ENCODE measurements around the gene C9orf50.
"Not testable (repeated sequence)": the region's sequence is repeated elsewhere in the genome, so short reads cannot be mapped to it uniquely, and the experiment has no call there.

The C9orf50 gene

GRCh38 chr9:129609486-129610212, 11.3 kb downstream of the C9orf50 start:
- peak; percentile 83 for DNase-seq

- DNase-seq = no peak
Observed at GRCh38 chr9:129608561-129609481, 12.1 kb downstream of the C9orf50 start.

DNA sequence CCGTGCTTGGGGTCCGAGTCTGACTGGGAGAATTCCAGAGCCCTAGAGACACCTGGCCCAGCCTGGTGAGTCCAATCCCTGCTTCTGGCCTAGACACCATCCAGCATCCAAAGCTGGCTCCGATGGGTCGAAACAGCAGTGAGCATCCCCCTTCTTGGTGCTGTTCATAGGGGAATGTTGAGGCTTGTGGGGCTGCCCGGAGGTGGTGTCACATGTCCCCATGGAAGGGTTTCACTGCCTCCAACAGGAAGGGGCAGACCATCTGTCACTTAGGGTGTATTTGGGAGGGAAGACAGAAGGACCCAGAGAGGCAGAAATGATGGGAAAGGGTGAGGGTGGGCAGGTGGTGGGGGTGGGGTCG, 13.9 kb downstream of the C9orf50 start:
- no peak for DNase-seq

GRCh38 chr9:129606161-129607026, 14.5 kb downstream of the C9orf50 start:
- DNase-seq = no peak

- DNase-seq = peak; percentile 18
Observed at GRCh38 chr9:129604766-129605163, 16.1 kb downstream of the C9orf50 start.

- DNase-seq = no peak
Observed at GRCh38 chr9:129604056-129604765, 16.7 kb downstream of the C9orf50 start.

- DNase-seq = no peak
Observed at GRCh38 chr9:129602598-129603415, 18.1 kb downstream of the C9orf50 start.

DNA sequence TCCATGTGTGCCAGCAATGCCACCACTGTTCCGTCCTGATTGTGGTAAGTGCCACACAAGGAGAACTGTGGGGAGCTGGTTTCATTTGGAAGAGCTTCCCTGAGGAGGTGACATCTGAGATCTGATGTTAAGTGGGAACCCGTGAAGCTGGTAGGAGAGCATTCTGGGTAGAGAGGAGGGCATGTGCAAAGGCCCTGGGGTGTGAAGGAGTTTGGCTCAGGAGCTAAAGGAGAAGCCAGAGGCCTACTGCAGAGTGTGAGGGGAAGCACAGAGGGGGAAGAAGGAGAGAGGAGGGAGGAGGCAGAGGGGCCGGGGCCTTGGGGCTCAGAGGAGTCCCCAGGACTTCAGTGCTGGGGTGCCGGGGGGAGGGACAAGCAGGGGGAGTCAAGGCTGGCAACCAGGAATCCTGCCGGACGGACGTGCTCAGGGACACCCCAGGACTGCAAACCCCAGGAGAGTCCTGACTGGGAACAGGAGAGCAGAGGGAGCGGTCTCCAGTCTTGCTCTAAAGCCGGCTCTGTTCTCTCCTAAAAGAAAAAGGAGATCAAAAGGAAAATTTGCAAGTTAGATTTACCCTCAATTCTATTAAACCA, 19.7 kb downstream of the C9orf50 start:
- DNase-seq = no peak

DNA sequence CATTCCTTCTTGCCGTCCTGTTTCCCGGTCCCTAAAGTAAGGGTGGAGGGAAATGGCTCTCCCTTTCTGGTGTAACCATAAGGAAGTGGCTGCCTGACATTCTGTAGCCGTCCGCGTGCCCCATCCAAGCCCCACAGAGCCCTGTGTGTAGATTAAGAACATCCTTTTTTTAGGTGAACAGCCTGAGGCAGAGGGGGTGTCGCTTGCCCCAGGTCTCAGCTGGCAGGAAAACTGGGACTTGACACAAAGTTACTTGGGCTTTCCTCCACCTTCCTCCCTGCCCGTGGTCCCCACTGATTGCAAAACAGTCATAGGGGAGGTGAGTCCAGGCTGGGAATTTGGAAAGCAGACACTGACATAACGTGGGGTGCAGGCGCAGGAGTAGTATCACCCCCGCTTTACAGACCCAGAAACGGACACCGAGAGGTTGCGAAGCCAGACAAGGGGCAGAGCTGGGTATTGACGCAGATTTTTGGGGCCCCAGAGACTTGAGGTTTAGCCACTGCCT, 22.8 kb downstream of the C9orf50 start:
- DNase-seq = no peak

DNA sequence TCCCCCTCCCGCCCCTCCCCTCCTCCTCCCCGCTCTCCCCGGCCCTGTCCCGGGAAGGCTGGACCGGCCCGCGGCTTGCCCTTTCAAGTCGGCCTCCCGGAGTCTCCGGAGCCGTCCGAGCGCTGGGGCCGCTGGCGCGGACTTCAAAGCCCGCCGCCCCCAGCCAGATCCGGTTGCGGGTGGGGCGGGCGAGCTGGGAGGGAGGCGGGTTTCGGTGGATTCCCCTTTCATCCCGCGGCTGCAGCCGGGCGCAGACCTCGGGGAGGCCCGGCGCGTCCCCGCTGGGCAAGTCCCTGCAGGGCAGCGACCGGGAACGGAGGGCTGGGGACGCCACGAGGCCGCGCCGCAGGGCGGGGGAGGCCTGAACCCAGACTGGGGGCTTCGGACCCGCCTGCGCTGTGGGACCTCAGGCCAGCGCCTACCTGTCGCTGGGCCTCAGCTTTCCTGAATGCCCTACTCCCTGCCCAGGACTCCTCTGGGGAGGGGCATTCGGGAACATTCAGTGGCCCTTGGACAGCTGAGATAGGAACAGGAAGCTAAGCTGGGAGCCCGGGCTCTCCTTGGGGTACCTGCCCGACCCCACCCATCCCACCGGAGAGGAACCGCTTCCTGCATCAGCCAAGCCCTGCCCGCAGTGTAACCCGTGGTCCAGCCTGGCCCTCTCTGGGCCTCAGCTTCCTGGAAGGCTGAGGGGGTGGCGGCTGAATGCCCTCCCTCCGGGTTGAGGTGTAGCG, 23.4 kb downstream of the C9orf50 start:
- DNase-seq = peak; percentile 47

DNA sequence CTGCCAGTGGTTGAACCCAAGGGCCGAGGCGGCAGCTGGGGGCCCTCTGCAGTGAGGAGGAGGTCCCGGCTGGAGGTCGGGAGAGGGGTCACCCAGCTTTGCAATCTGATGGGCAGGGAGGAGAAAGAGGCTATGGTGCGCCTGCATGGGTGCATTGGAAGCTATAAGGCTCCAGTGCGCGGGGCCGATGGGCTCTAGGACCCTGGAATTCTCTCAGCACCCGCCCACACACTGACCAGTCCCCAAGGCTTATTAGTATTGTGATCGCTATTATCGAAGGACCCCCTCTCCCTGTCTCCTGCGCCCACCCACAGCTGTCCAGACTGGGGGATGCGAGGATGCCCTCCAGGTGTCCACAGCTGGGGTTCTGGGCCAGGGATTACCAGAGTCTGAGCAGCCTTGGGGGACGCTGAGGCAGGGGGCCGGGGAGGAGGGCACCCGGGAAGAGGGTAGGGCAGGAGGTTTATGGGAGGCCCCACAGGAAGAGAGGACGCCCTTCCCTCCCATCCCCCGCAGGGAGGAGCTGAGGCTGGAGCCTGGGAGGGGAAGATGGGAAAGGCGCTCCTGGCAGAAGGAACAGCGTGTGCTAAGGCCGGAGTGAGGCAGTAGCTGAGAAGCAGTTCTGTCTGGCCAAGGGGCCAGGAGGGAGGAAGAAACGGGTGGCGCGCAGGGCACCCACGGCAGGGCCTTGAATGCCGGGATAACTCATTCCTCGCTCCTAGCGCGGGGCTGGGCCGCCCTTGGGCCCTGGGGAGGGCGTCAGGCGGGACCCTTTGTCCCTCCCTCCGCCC, 24.2 kb downstream of the C9orf50 start:
- no peak for DNase-seq

DNA sequence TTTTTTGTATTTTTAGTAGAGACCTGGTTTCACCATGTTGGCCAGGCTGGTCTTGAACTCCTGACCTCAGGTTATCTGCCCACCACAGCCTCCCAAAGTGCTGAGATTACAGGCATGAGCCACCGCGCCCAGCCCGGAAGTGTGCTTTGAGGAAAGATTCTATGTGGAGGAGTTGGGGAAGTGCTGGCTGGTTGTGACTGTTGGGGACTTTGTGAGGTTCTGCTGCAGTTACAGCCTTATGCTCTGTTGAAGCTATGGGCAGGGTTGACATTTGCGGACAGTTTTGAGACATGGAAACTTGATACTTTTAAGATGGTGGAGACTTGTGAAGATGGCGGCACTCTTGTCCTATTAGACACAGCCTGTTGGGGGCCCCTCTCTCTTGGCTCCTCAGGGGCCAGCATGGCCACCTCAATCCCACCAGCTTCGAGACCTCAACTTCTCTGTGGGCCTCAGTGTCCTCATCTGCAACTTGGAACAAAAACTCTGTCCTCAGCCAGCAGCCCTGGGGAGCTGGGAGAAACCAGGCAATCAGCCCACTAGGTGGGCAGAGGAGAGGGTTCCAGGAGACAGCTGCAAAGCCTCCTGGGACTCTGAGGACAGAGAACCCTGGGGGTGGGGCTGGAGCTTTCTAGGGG, 24.9 kb downstream of the C9orf50 start:
- no peak for DNase-seq

DNA sequence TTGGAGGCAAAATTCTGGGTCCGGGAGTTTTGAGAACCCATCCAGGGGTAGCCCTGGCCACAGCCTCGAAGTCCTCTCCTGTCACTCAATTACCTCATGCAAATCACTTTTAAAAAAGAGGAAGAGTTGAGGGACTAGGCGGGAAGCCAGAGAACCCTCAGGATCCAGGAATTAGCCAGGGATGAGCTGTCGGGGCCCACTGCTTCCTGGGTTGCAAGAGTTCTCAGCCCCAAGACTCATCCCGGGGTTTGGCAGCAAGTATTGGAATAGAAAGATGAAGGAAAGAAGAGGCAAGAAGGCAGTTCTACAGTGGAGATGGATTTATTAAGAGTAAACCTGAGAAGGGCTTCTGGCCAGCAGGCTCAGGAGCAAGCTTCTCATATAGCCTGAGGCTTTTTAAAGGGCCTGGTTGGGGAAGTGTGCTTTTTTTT, 25.6 kb downstream of the C9orf50 start:
- no peak for DNase-seq

DNA sequence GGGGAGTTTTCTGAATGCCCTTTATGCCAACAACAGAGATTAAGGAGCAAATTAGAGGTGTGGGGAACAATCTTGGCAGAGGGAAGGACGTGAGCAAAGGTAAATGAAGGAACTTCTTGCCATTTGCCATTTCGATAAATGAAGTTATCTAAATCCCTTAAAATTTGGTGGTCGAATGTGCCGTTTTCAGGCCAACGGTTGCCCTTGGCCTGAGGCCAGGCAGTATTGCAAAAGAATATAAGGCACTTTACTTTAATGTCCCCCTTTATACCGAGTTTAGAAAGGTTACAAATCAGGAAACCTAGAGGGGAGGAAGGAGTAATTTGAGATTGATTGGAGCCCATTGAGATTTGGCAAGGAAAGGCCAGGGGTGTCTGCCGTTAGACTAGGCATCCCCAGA, 26.3 kb downstream of the C9orf50 start:
- DNase-seq = no peak

DNA sequence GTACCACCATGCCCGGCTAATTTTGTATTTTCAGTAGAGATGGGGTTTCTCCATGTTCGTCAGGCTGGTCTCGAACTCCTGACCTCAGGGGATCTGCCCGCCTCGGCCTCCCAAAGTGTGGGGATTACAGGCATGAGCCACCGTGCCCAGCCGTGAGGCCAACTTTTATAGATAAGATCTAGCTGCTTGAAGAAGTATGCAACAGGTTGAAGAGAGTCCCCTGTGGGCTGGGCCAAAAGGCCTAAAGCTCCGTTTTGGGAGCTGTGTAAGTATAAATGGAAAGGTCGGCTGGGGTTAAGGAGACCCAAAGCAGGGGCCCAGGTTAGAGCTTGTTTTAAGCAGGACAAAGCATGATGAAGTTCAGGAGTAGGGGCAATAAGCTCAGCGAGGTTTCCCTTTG, 28.1 kb downstream of the C9orf50 start:
- DNase-seq = not testable (repeated sequence)

- DNase-seq = no peak
Observed at GRCh38 chr9:129591916-129592315, 29.0 kb downstream of the C9orf50 start.

DNA sequence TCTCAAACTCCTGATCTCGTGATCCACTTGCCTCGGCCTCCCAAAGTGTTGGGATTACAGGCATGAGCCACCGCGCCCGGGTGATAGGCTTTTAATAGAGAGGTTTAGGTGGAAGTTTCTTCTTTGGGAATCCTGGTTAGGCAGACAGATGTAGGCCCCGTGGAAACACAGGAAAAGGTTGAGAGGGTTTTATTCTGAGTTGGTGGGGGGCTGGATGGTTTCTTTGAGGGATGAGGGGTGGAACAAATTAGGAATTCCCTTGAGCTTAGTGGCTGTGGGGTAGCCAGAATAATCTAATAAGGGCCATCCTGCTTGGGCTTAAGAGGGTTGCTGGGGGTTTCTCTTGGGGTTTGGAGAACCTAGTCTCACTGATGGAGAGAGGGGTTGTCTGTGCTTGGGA, 30.4 kb downstream of the C9orf50 start:
- DNase-seq = no peak

DNA sequence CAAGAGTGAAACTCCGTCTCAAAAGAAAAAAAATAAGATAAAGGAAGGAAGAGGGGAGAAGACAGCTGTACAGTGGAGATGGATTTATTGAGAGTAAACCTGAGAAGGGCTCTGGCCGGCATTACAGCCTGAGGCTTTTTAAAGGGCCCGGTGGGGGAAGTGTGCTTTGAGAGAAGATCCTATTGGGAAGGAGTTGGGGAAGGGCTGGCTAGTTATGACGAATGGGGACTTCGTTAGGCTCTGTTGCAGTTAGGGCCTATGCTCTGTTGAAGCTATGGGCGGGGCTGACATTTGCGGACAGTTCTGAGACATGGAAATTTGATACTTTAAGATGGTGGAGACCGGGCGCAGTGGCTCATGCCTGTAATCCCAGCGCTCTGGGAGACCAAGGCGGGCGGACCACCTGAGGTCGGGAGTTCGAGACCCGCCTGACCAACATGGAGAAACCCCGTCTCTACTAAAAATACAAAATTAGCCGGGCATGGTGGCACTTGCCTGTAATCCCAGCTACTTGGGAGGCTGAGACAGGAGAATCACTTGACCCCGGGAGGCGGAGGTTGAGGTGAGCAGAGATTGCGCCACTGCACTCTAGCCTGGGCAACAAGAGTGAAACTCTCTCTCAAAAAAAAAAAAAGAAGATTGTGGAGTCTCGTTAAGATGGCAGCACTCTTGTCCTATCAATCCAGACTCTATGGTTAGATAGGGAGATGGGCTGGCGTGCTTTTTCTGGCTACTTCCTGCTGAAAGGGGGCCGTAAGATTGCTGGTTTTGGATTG, 33.2 kb downstream of the C9orf50 start:
- no peak for DNase-seq

All from CD4-positive, alpha-beta T cell treated with Interleukin-21 for 1 hour (primary cell).